ENCODE measurements around the gene RPL29. TPM values are rescaled to one million over a fixed set of nuclear protein-coding genes. Genes with fewer than 3 reads are reported as not detected.
A peak's percentile ranks its signal among the peaks of the same experiment; 100 is the strongest.

RPL29 gene
- total RNA-seq, 1 donor from 2014 or later: 1,471 TPM

- no peak for DNase-seq (ENCODE audit: low read depth, low spot score)
- Mint-ChIP-seq H3K9me3 (no peaks in the 10 kb centered on the region), H3K4me1 (peaks cover 2% of the 10 kb centered on the region), H3K27me3 (ENCODE audit: low read depth) (peaks cover 14% of the 10 kb centered on the region), H3K4me3 (no peak overlapping the region), H3K36me3 (ENCODE audit: low read depth) (no peaks in the 10 kb centered on the region), H3K27ac (ENCODE audit: unreplicated experiment) (no peak overlapping the region)
- TF ChIP-seq, protein P1, sequence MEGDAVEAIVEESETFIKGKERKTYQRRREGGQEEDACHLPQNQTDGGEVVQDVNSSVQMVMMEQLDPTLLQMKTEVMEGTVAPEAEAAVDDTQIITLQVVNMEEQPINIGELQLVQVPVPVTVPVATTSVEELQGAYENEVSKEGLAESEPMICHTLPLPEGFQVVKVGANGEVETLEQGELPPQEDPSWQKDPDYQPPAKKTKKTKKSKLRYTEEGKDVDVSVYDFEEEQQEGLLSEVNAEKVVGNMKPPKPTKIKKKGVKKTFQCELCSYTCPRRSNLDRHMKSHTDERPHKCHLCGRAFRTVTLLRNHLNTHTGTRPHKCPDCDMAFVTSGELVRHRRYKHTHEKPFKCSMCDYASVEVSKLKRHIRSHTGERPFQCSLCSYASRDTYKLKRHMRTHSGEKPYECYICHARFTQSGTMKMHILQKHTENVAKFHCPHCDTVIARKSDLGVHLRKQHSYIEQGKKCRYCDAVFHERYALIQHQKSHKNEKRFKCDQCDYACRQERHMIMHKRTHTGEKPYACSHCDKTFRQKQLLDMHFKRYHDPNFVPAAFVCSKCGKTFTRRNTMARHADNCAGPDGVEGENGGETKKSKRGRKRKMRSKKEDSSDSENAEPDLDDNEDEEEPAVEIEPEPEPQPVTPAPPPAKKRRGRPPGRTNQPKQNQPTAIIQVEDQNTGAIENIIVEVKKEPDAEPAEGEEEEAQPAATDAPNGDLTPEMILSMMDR (conservative IDR thresholded peaks at IDR 0.05): no peak
Measured at GRCh38 chr3:51948016-51948580, 47.6 kb downstream of the RPL29 start.

GRCh38 chr3:51947215-51947900 lies 48.3 kb downstream of the RPL29 start:
- DNase-seq (ENCODE audit: low read depth, low spot score): no peak
- Mint-ChIP-seq H3K27ac (ENCODE audit: unreplicated experiment) (no peak overlapping the region), H3K4me3 (no peak overlapping the region), H3K36me3 (ENCODE audit: low read depth) (no peaks in the 10 kb centered on the region), H3K27me3 (ENCODE audit: low read depth) (peaks cover 11% of the 10 kb centered on the region), H3K9me3 (no peaks in the 10 kb centered on the region), H3K4me1 (peaks cover 3% of the 10 kb centered on the region)
- TF ChIP-seq, protein P1 (conservative IDR thresholded peaks at IDR 0.05): no peak

GRCh38 chr3:51946796-51947195 lies 48.9 kb downstream of the RPL29 start:
- no peaks in the 10 kb centered on the region for H3K9me3 Mint-ChIP-seq
- peaks cover 9% of the 10 kb centered on the region for H3K4me1 Mint-ChIP-seq
- peaks cover 7% of the 10 kb centered on the region for H3K27me3 Mint-ChIP-seq (ENCODE audit: low read depth)
- peak overlapping the region; percentile 19 for H3K27ac Mint-ChIP-seq (ENCODE audit: unreplicated experiment)
- TF ChIP-seq, protein P1 (conservative IDR thresholded peaks at IDR 0.05): no peak
- DNase-seq (ENCODE audit: low read depth, low spot score): no peak
- no peak overlapping the region for H3K4me3 Mint-ChIP-seq
- no peaks in the 10 kb centered on the region for H3K36me3 Mint-ChIP-seq (ENCODE audit: low read depth)

DNA sequence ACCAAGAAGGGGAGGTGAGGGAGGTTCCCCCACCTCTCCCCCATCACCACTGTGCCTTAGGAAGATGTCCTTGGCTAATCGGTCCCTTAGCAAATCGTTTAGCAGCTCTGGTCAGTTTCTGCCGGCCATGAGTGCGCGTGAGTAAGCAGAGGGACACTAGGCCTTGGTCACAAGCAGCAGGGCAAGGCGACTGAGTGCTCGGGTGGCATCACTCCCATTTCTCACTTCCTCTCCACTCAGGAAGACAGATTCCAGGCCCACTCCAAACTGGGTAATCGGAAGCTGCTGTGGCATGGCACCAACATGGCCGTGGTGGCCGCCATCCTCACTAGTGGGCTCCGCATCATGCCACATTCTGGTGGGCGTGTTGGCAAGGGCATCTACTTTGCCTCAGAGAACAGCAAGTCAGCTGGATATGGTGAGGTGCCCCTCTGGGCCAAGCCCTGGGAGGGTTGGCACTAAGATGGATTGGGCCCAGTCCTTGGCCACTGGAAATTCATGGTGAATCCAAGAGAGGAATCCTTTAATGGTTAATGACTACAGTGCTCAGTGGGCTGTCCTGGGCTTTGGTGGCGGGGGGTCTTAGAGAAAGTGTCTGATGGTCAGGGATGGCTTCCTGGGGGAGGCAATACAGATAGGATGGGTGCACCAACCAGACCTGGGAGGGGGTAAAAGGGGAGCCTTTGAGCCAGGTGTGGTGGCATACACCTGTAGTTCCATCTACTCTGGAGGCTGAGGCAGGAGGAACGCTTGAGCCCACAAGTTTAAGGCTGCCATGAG lies 49.6 kb downstream of the RPL29 start:
- no peak for DNase-seq (ENCODE audit: low read depth, low spot score)
- peaks cover 4% of the 10 kb centered on the region for H3K27me3 Mint-ChIP-seq (ENCODE audit: low read depth)
- no peaks in the 10 kb centered on the region for H3K9me3 Mint-ChIP-seq
- H3K4me1 Mint-ChIP-seq: peaks cover 13% of the 10 kb centered on the region
- H3K36me3 Mint-ChIP-seq (ENCODE audit: low read depth): no peaks in the 10 kb centered on the region
- H3K4me3 Mint-ChIP-seq: no peak overlapping the region
- peak overlapping the region; percentile 12 for H3K27ac Mint-ChIP-seq (ENCODE audit: unreplicated experiment)
- TF ChIP-seq, protein P1 (conservative IDR thresholded peaks at IDR 0.05): no peak

DNA sequence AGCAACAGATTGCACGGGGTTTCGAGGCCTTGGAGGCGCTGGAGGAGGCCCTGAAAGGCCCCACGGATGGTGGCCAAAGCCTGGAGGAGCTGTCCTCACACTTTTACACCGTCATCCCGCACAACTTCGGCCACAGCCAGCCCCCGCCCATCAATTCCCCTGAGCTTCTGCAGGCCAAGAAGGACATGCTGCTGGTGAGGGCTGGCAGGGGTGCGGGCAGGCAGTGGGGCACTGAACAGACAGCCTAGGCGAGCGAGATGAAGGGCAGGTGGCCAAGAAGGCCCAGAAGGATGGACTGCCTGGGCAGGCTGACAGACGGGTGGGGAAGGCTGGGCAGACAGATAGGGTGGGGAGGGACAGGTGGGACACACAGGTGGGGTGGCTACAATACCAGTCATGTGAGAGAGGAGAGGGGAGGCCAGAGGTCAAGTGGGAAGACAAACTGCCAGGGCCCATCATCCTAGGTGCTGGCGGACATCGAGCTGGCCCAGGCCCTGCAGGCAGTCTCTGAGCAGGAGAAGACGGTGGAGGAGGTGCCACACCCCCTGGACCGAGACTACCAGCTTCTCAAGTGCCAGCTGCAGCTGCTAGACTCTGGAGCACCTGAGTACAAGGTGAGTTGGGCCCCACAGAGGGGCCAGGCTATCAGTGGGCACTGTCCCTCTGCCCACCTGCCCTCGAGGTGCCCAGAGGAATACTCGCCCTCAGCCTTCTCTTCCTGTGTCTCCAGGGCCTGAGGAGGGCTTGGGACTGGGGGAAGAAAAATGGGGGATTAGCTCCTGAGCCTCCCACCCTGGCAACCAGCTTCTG lies 50.5 kb downstream of the RPL29 start:
- H3K9me3 Mint-ChIP-seq: no peaks in the 10 kb centered on the region
- no peak overlapping the region for H3K27ac Mint-ChIP-seq (ENCODE audit: unreplicated experiment)
- H3K4me1 Mint-ChIP-seq: peaks cover 22% of the 10 kb centered on the region
- no peaks in the 10 kb centered on the region for H3K27me3 Mint-ChIP-seq (ENCODE audit: low read depth)
- no peak for DNase-seq (ENCODE audit: low read depth, low spot score)
- H3K36me3 Mint-ChIP-seq (ENCODE audit: low read depth): no peaks in the 10 kb centered on the region
- no peak overlapping the region for H3K4me3 Mint-ChIP-seq
- TF ChIP-seq, protein P1 (conservative IDR thresholded peaks at IDR 0.05): no peak

Data from neural crest cell (in vitro differentiated cells).